GM21526 (cell line): ENCODE results near the gene INO80C.
"Not testable (repeated sequence)": the region's sequence is repeated elsewhere in the genome, so short reads cannot be mapped to it uniquely, and the experiment has no call there.

Experiments used
- ATAC-seq: cut with Tn5 transposase; IDR thresholded peaks from one replicate; pipeline ENCODE4 v1.9.1; 2021; ENCODE audit warnings: moderate library complexity; ENCODE audit not compliant: unreplicated experiment, low FRiP score

The INO80C gene

DNA sequence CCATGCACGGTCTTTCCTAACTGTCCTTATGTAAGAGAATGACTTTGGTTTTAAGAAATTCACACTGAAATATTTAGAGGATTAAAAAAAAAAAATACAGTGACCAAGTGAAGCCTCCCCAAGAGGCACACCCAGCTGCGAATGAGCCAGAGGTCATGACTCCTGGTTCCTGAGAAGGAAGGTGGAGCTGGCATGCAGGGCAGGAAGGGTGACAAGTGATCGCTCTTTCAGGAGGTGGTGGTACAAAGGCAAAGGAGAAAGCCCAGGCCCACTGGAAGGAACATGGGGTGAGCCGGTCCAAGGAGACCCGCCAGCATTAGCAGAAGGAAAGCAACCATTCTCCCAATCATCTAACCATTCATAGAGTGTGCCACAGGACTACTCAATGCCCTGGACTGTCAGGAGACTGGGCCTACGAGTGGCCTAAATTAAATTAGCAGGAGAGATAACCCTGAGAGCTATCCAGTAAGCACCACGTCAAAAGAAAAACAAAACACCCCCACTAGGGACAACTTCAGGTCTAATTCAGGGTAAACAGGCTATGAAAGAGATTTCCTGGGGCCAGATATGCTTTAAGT lies 7.8 kb downstream of the INO80C start:
- ATAC-seq = no peak

DNA sequence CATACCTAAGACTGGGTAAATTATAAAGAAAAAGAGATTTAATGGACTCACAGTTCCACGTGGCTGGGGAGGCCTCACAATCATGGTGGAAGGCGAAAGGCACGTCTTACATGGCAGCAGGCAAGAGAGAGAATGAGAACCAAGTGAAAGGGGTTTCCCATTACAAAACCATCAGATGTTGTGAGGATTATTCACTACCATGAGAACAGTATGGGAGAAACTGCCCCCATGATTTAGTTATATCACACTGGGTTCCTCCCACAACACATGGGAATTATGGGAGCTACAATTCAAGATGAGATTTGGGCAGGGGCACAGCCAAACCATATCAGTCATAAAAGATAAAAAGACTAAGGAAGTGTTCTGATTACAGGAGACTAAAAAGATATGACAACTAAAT lies 8.5 kb downstream of the INO80C start:
- ATAC-seq = not testable (repeated sequence)

DNA sequence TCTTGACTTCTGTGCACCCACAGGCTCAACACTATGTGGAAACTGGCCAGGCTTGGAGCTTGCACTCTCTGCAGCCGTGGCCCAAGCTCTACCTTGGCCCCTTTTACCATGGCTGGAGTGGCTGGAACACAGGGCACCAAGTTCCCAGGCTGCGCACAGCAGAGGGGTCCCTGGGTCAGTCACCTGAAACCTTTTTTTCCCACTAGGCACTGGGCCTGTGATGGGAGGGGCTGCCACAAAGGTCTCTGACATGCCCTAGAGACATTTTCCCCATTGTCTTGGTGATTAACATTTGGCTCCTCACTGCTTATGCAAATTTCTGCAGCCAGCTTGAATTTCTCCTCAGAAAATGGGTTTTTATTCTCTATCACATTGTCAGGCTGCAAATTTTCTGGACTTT lies 9.4 kb downstream of the INO80C start:
- ATAC-seq = not testable (repeated sequence)

DNA sequence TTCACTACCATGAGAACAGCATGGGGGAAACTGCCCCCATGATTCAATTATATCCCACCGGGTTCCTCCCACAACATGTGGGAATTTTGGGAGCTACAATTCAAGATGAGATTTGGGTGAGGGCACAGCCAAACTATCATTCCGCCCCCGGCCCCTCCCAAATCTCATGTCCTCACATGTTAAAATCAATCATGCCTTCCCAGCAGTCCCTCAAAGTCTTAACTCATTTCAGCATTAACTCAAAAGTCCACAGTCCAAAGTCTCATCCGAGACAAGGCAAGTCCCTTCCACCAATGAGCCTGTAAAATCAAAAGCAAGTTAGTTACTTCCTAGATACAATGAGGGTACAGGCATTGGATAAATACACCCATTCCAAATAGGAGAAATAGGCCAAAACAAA lies 10.2 kb downstream of the INO80C start:
- ATAC-seq = not testable (repeated sequence)

DNA sequence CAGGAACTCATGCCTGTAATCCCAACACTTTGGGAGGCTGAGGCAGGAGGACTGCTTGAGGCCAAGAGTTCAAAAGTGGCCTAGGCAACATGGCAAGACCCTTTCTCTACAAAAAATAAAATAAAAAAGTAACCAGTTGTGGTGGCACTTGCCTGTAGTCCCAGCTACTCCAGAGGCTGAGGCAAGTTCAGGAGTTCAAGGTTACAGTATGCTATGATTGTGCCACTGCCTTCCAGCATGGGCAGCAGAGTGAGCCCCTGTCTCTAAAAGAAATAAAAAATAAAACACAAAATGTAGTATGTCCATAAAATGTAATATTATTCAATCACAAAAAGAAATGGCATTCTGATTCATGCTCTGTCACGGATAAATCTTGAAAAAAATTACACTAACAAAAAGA lies 11.9 kb downstream of the INO80C start:
- ATAC-seq = no peak

DNA sequence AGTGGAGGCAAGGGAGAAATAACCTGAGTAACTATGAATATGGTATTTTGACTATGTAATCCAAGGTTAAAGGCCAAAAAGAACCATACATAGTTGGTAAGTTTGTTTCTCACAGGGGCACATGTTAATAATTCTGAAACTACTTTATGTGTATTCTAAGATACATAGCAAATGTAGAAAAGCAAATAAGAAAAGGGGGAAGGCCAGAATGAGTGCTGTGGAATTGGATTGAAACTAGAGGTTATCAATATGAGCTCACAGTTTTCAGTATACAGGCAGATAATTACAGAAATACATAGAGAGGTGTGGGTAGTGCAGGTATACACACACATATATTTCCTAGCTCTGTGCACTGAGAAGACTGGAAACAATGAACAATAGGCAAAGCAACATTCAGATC lies 13.7 kb downstream of the INO80C start:
- ATAC-seq = no peak

DNA sequence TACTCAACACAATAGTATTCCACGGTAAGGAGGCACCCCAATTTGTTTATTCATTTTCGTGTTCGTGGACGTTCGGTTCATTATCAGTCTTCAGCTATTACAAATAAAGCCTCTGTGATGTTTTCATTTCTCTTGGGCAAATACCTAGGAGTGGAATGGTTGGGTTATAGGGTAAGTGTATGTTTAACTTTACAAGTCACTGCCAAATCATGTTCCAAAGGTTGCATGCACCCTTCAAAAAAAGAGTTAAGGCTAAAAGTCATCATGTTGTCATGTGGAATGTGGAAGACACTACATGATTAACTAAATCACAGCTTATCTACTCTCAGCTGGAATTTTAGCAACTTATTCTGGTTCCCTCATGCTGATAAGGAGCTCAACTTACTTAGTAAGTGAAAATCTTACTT lies 15.8 kb downstream of the INO80C start:
- no peak for ATAC-seq

DNA sequence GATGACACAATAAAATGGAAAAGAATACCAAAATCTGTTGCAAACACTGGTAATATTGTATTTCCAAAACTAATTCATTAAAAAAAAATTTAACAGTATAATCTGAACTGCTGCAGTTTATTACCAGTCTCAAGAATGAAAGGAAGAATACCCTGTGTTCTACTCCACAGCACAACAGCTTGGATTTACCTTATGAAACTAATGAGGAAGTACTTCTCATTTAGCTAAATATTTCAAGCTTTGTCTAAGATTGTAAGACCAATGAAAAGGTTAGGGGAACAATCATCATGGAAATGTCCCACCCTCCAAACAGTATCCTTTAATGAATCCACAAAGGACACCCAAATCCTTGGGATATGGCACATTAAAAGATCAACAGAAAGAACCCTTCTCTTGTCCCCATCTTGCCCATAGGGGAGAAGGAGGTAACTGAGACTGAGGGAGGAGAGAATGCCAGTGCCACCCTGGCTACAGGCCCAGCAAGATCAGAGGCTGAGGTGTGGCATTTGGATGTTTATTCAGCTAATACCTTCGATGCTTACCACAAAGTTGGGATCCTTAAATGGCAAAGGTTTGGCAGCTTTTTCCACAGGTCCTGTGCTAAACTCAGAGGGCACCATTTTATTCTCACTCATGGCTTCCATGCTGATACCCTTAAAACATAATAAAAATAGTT lies 17.7 kb downstream of the INO80C start:
- ATAC-seq = no peak

DNA sequence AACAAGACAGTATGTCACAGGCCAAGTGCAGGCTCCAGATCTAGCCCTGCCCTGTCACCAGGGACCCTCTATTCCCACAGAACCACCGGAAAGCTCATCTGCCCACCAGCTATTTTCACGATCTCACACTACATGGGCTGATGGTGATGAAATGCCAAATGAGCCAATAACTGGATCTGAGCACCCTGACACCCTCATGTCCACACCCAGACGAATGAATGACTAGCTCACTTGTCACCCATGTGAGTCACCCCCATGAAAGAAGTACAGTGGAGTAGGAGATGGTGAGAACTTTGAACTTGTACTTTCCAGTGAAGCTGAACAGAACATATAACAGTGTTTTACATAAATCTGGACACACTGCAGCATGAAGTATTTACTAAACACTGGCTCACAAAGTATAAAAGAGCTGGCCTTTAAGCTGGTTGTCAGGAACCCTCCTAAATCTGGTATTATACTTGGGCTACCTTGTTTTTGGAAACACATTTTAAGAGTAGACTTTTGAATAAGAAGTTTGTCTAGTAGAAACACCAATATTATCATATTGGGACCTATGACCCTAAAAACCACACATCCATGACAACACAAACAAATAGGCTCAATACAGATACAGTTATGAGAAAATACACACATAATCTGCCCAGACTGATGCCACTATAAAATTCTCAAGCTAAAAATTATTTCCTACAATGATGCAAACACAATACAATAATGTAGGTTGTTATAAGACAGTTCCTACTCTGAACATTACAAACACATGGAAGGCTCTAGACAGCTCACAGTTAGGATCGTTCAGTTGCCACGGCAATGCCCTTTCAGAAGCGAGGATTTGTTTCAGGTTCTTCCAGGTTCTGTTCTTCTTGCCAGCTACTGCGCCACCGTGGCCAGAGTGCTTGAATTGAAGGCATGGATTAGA lies 19.0 kb downstream of the INO80C start:
- ATAC-seq = peak; percentile 58

DNA sequence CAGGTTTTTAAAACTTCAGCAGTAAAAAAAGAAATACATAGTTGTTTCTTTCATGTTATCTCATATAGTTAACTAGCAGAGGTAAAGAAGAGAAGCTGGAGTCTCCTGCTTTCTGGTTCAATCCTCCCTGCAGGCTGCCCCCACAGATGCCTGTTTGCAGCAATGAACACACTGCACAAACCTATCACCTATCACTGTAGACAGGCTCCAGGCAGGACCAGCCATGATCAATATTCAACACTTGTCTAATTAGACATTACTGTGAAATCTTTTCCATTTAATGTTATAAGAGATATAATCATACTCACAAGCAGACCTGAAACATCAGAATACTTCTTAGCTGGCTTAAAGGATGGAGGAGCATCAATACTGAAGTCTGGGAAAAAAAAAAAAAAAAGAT lies 19.8 kb downstream of the INO80C start:
- no peak for ATAC-seq

DNA sequence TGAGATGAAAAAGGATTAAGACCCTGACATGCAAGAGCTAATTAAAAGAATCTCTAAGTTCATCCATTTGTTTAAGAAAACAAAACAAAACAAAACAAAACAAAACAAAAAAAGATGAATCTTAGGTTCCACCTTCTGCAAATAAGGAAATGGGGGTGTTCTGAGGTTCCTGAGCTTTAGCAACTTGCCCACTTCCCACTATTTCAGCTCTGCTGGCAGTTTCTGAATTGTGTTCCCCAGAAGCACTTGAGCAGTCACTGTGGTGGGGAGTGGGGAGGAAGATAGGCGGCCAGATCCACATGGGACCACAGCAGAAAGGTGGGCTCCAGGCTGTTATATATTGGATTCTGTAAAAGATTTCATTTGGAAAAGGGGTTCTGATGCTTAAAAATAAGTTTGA lies 20.3 kb downstream of the INO80C start:
- ATAC-seq = no peak

DNA sequence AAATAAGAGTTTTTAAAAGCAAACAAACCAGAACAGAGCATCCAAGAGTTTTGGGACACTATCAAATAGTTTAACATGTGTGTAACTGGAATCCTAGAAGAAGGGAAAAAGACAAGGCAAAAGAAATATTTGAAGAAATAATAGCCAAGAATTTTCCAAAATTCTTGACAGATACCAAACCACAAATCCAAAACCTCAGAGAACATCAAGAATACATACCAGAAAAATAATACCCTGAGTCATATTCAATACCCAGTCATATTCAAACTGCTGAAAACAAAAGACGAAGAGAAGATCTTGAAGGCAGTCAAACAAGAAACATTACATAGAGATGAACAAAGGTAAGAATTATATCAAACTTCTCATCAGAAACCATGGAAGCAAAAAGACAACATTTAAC lies 22.9 kb downstream of the INO80C start:
- ATAC-seq = no peak

DNA sequence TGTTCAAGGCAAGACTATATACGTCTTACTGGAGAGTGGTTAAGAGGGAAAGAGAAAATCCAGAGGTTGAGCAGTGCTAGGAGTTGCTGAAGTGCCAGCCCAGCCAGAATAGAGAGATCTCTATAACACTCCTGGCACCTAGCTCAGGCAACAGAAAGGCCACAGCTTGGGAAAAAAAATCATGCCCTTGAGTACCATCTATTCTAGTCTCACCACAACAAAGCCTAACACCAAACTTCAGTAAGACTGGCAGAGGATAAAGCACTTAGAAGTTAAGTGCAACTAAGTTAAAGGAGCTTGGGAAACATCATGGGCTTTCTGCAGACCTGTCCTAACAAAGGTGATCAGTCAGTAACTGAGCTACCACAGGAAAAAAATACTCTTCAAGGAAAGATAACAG lies 24.2 kb downstream of the INO80C start:
- ATAC-seq = no peak

DNA sequence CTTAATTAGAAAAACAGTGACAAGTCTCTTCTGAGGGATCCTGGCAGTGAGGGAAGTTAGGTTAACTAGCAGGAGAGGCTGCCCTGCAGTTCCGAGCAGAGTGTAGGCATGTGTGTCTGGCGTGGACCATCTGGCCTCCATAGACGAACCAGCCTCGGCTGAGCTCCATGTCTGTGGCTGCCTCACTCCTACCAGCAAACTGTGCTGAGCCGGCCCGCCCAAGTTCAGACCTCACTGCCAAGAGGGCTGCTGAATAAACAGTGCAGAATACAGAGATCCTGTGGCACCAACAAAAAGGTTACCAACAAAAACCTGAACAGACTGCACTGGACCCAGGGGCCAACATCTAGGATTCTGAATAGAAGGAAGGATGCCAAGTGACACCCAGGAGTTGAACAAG lies 27.3 kb downstream of the INO80C start:
- ATAC-seq = no peak

DNA sequence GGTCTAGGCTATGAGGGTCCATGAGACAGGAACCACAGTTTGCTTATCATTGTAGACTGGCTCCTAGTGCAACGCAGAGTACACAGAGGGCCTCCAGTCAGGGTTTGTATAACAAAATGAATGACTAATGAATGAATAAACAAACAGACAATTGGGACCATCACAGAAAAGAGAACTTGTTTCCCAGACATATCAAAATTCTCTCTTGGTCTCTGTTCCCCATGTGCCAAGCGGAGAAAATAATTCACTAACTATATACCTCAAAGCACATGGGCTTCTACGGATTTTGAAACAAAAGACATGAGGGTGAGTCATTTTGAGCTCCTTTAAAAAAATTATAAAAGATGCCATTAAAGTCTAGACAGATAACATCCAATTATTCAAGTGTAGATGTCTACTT lies 28.0 kb downstream of the INO80C start:
- no peak for ATAC-seq

DNA sequence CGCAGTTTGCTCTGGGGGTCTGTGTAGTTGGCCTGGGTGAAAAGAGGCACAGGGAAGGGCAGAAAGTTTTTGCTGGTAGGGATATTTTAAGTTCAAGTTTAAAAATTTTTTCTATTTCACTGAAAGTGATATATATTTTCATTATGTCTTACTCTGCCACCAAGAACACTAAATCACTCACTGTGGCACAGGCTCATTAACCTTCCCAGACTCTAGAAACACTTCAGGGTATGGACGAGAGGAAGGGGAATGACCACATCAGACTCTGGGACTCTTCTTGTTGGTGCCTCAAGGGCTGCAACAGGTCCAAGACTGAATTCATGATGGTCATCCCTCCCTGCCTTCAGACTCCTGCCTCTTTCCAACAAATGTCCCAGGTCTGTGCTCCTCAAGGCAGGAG lies 29.0 kb downstream of the INO80C start:
- ATAC-seq = no peak

DNA sequence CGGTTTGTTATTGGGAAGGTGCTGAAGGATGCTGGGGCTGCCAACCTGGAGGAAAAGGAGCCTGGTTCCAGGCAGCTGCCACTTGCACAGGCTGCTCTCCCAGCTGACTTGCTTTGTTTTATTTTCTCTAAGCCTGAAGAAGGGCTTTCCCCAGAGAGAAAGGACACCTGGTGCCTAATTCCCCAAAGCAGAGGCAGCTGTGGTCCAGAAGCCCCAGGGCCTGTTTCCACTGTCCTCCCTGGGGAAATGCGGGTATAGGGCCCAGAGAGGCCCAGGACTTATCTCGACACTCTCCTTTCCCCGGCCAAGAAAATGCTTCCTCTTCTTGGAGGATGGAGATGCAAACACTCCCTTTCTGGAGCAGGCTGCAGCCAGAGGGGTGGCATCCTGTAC lies 30.1 kb downstream of the INO80C start:
- peak; percentile 69 for ATAC-seq

DNA sequence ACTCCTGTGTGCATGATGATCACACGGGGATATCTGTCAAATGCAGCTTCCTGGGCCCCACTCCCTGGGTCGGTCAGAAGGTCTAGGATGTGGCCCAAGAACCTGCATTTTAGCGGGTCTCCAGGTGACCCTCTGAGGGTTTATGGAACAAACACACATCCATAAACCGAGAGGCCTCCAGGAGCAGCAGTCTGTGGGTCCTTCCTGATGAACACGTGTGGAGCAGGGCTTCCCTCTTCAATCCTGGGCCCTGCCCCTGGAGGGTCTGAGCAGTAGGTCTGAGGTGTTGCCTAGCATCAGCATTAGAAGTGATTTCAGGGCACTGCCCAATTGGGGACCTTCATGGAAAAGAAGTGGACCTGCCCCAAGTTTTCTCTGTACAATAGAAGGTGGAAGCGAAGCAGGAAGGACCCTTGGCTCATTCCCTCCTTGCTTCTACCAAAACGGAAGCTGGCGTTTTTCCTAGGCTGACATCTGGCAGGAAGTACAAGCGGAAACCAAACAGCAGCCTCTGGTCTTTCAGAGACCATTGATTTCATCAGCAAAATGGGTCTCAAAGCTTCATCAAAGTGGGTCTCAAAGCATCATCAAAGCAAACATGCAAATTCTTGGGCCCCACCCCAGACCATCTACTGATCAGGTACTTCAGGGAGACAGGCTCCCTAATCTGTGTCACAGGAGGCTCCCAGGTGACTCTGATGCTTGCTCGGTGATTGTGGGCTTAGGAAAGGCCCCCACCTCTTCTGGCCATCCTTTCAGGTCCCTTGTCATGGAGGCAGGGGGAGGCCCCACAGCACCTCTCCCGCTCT lies 30.7 kb downstream of the INO80C start:
- ATAC-seq = no peak

DNA sequence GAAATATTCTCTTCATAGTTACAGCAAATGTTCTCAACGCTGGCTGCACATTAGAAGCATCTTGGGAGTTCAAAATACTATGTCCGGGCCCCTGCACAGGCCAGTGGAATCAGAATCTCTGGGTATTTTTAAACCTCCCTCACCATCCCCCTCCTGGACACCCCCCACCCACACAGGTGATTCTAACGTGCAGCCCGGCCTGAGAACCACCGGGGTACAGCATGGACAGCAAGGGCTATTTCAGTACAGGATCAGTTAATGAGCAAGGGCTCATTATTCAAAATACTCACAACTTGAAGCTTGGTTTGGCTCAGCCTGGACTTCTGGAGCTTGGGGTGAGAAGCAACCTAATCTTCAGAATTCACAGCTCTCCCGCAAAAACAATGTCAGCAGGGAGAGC lies 31.4 kb downstream of the INO80C start:
- ATAC-seq = no peak

DNA sequence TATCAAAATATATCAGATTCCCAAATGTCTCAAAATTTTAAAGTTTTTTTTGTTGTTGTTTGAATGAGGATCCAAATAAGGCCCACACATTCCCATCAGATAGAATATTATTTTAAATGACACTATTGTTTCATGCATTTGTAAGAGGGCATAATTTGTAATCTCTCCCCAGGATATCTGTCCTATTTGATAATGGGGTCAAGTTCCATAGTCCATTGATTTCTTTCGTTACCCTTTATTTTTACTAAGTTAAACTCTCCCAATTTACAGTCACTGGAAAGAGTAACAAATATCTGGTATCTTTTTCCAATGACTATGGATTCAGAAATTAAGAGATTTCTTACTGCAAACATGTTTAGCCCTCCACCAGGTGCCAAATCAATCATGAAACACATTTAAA lies 32.4 kb downstream of the INO80C start:
- no peak for ATAC-seq

DNA sequence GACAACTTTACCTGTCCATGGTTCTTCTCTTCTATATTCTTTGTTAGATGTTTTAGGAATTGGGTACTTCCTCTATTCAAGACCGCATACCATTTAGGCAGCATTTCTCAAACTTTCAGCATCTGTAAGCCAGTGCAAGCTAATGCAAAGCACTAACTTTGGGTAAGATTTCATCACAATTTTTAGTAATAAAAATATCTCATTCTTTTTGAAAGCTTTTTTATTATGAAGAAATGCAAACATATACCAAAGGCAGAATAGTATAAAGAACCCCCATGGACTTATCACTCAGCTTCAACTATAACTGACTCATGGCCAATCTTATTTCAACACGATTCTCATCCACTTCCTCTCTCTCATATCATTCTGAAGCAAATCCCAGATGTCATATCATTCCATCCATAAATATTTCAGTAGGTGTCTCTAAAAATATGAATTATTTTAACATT lies 32.9 kb downstream of the INO80C start:
- no peak for ATAC-seq
